ENCODE data around the gene IQSEC1.

The IQSEC1 gene

GRCh38 chr3:13077431-13078162 lies 4.4 kb upstream of the IQSEC1 start:
- Histone ChIP-seq H3K4me1 (ENCODE audit: control insufficient read depth in 2 of 2, insufficient read depth in 2 of 2, low read length in 2 of 2) (no peaks in the 10 kb centered on the region), H3K9me3 (ENCODE audit: control insufficient read depth in 2 of 2, low read length in 2 of 2) (no peaks in the 10 kb centered on the region), H3K9ac (ENCODE audit: low read depth in 1 of 2, low read length in 2 of 2) (no peak overlapping the region), H3K27me3 (ENCODE audit: control insufficient read depth in 2 of 2, insufficient read depth in 2 of 2, low read length in 2 of 2) (peaks cover 18 to 19% of the 10 kb centered on the region in 2 donors), H3K4me3 (ENCODE audit: low read length in 2 of 2) (no peak overlapping the region), H3K36me3 (ENCODE audit: control insufficient read depth in 2 of 2, insufficient read depth in 2 of 2, low read length in 2 of 2) (no peaks in the 10 kb centered on the region), H3K27ac (ENCODE audit: low read depth in 2 of 2, low read length in 2 of 2) (no peak overlapping the region)

- Histone ChIP-seq H3K4me3 (ENCODE audit: low read length in 2 of 2) (no peak overlapping the region), H3K4me1 (ENCODE audit: control insufficient read depth in 2 of 2, insufficient read depth in 2 of 2, low read length in 2 of 2) (peaks cover 0 to 3% of the 10 kb centered on the region in 2 donors), H3K27me3 (ENCODE audit: control insufficient read depth in 2 of 2, insufficient read depth in 2 of 2, low read length in 2 of 2) (peaks cover 20 to 22% of the 10 kb centered on the region in 2 donors), H3K9ac (ENCODE audit: low read depth in 1 of 2, low read length in 2 of 2) (no peak overlapping the region), H3K27ac (ENCODE audit: low read depth in 2 of 2, low read length in 2 of 2) (no peak overlapping the region), H3K36me3 (ENCODE audit: control insufficient read depth in 2 of 2, insufficient read depth in 2 of 2, low read length in 2 of 2) (no peaks in the 10 kb centered on the region), H3K9me3 (ENCODE audit: control insufficient read depth in 2 of 2, low read length in 2 of 2) (no peaks in the 10 kb centered on the region)
Observed at GRCh38 chr3:13075986-13076654, 2.9 kb upstream of the IQSEC1 start.

- Histone ChIP-seq H3K27ac (ENCODE audit: low read depth in 2 of 2, low read length in 2 of 2) (no peak overlapping the region), H3K4me1 (ENCODE audit: control insufficient read depth in 2 of 2, insufficient read depth in 2 of 2, low read length in 2 of 2) (peaks cover 0 to 3% of the 10 kb centered on the region in 2 donors), H3K27me3 (ENCODE audit: control insufficient read depth in 2 of 2, insufficient read depth in 2 of 2, low read length in 2 of 2) (peaks cover 20 to 22% of the 10 kb centered on the region in 2 donors)
Observed at GRCh38 chr3:13075318-13075717, 2.1 kb upstream of the IQSEC1 start.

GRCh38 chr3:13074006-13074375 lies 762 bp upstream of the IQSEC1 start:
- Histone ChIP-seq H3K27ac (ENCODE audit: low read depth in 2 of 2, low read length in 2 of 2) (no peak overlapping the region), H3K9ac (ENCODE audit: low read depth in 1 of 2, low read length in 2 of 2) (no peak overlapping the region), H3K36me3 (ENCODE audit: control insufficient read depth in 2 of 2, insufficient read depth in 2 of 2, low read length in 2 of 2) (no peaks in the 10 kb centered on the region), H3K9me3 (ENCODE audit: control insufficient read depth in 2 of 2, low read length in 2 of 2) (no peaks in the 10 kb centered on the region), H3K4me1 (ENCODE audit: control insufficient read depth in 2 of 2, insufficient read depth in 2 of 2, low read length in 2 of 2) (peaks cover 0 to 8% of the 10 kb centered on the region in 2 donors), H3K27me3 (ENCODE audit: control insufficient read depth in 2 of 2, insufficient read depth in 2 of 2, low read length in 2 of 2) (peaks cover 20 to 22% of the 10 kb centered on the region in 2 donors), H3K4me3 (ENCODE audit: low read length in 2 of 2) (no peak overlapping the region)

More at GRCh38 chr3:13075318-13075717, 2.1 kb upstream of the IQSEC1 start:
- Histone ChIP-seq H3K36me3 (ENCODE audit: control insufficient read depth in 2 of 2, insufficient read depth in 2 of 2, low read length in 2 of 2) (no peaks in the 10 kb centered on the region), H3K9ac (ENCODE audit: low read depth in 1 of 2, low read length in 2 of 2) (no peak overlapping the region), H3K4me3 (ENCODE audit: low read length in 2 of 2) (no peak overlapping the region), H3K9me3 (ENCODE audit: control insufficient read depth in 2 of 2, low read length in 2 of 2) (no peaks in the 10 kb centered on the region)

- Histone ChIP-seq H3K27me3 (ENCODE audit: control insufficient read depth in 2 of 2, insufficient read depth in 2 of 2, low read length in 2 of 2) (peaks cover 20 to 22% of the 10 kb centered on the region in 2 donors), H3K36me3 (ENCODE audit: control insufficient read depth in 2 of 2, insufficient read depth in 2 of 2, low read length in 2 of 2) (no peaks in the 10 kb centered on the region), H3K4me3 (ENCODE audit: low read length in 2 of 2) (peak overlapping the region in 1 of 2 donors; percentile 26), H3K27ac (ENCODE audit: low read depth in 2 of 2, low read length in 2 of 2) (peak overlapping the region in 1 of 2 donors; percentile 38), H3K9me3 (ENCODE audit: control insufficient read depth in 2 of 2, low read length in 2 of 2) (no peaks in the 10 kb centered on the region), H3K9ac (ENCODE audit: low read depth in 1 of 2, low read length in 2 of 2) (no peak overlapping the region), H3K4me1 (ENCODE audit: control insufficient read depth in 2 of 2, insufficient read depth in 2 of 2, low read length in 2 of 2) (peaks cover 0 to 8% of the 10 kb centered on the region in 2 donors)
Observed at GRCh38 chr3:13072600-13073325, 466 bp downstream of the IQSEC1 start.

- Histone ChIP-seq H3K27me3 (ENCODE audit: control insufficient read depth in 2 of 2, insufficient read depth in 2 of 2, low read length in 2 of 2) (peaks cover 20 to 22% of the 10 kb centered on the region in 2 donors), H3K9me3 (ENCODE audit: control insufficient read depth in 2 of 2, low read length in 2 of 2) (no peaks in the 10 kb centered on the region), H3K4me1 (ENCODE audit: control insufficient read depth in 2 of 2, insufficient read depth in 2 of 2, low read length in 2 of 2) (peaks cover 0 to 8% of the 10 kb centered on the region in 2 donors), H3K9ac (ENCODE audit: low read depth in 1 of 2, low read length in 2 of 2) (no peak overlapping the region), H3K36me3 (ENCODE audit: control insufficient read depth in 2 of 2, insufficient read depth in 2 of 2, low read length in 2 of 2) (no peaks in the 10 kb centered on the region), H3K27ac (ENCODE audit: low read depth in 2 of 2, low read length in 2 of 2) (peak overlapping the region; percentile 38 to 61), H3K4me3 (ENCODE audit: low read length in 2 of 2) (no peak overlapping the region)
Observed at GRCh38 chr3:13072239-13072599, 1.0 kb downstream of the IQSEC1 start.

- H3K27me3 ChIP-seq (ENCODE audit: control insufficient read depth in 2 of 2, insufficient read depth in 2 of 2, low read length in 2 of 2) = peaks cover 20 to 22% of the 10 kb centered on the region in 2 donors
- H3K4me3 ChIP-seq (ENCODE audit: low read length in 2 of 2) = no peak overlapping the region
- H3K36me3 ChIP-seq (ENCODE audit: control insufficient read depth in 2 of 2, insufficient read depth in 2 of 2, low read length in 2 of 2) = no peaks in the 10 kb centered on the region
- no peaks in the 10 kb centered on the region for H3K9me3 ChIP-seq (ENCODE audit: control insufficient read depth in 2 of 2, low read length in 2 of 2)
- H3K9ac ChIP-seq (ENCODE audit: low read depth in 1 of 2, low read length in 2 of 2) = no peak overlapping the region
- H3K27ac ChIP-seq (ENCODE audit: low read depth in 2 of 2, low read length in 2 of 2) = peak overlapping the region; percentile 38 to 61
- H3K4me1 ChIP-seq (ENCODE audit: control insufficient read depth in 2 of 2, insufficient read depth in 2 of 2, low read length in 2 of 2) = peaks cover 0 to 8% of the 10 kb centered on the region in 2 donors
Observed at GRCh38 chr3:13071695-13072094, 1.5 kb downstream of the IQSEC1 start.

- H3K4me1 ChIP-seq (ENCODE audit: control insufficient read depth in 2 of 2, insufficient read depth in 2 of 2, low read length in 2 of 2) = peaks cover 0 to 8% of the 10 kb centered on the region in 2 donors
- no peak overlapping the region for H3K9ac ChIP-seq (ENCODE audit: low read depth in 1 of 2, low read length in 2 of 2)
- H3K36me3 ChIP-seq (ENCODE audit: control insufficient read depth in 2 of 2, insufficient read depth in 2 of 2, low read length in 2 of 2) = no peaks in the 10 kb centered on the region
Observed at GRCh38 chr3:13070391-13071070, 2.7 kb downstream of the IQSEC1 start.

GRCh38 chr3:13069495-13069894 lies 3.7 kb downstream of the IQSEC1 start:
- H3K27ac ChIP-seq (ENCODE audit: low read depth in 2 of 2, low read length in 2 of 2) = peak overlapping the region in 1 of 2 donors; percentile 48
- no peak overlapping the region for H3K4me3 ChIP-seq (ENCODE audit: low read length in 2 of 2)
- peaks cover 0 to 8% of the 10 kb centered on the region in 2 donors for H3K4me1 ChIP-seq (ENCODE audit: control insufficient read depth in 2 of 2, insufficient read depth in 2 of 2, low read length in 2 of 2)
- no peaks in the 10 kb centered on the region for H3K9me3 ChIP-seq (ENCODE audit: control insufficient read depth in 2 of 2, low read length in 2 of 2)
- no peaks in the 10 kb centered on the region for H3K36me3 ChIP-seq (ENCODE audit: control insufficient read depth in 2 of 2, insufficient read depth in 2 of 2, low read length in 2 of 2)
- no peak overlapping the region for H3K9ac ChIP-seq (ENCODE audit: low read depth in 1 of 2, low read length in 2 of 2)
- peaks cover 11 to 14% of the 10 kb centered on the region in 2 donors for H3K27me3 ChIP-seq (ENCODE audit: control insufficient read depth in 2 of 2, insufficient read depth in 2 of 2, low read length in 2 of 2)

More at GRCh38 chr3:13070391-13071070, 2.7 kb downstream of the IQSEC1 start:
- H3K4me3 ChIP-seq (ENCODE audit: low read length in 2 of 2) = no peak overlapping the region
- H3K27ac ChIP-seq (ENCODE audit: low read depth in 2 of 2, low read length in 2 of 2) = peak overlapping the region in 1 of 2 donors; percentile 48
- no peaks in the 10 kb centered on the region for H3K9me3 ChIP-seq (ENCODE audit: control insufficient read depth in 2 of 2, low read length in 2 of 2)
- peaks cover 16 to 19% of the 10 kb centered on the region in 2 donors for H3K27me3 ChIP-seq (ENCODE audit: control insufficient read depth in 2 of 2, insufficient read depth in 2 of 2, low read length in 2 of 2)
